Left lung (tissue), 10 donors: Measurements from ENCODE around the gene MATK. TPM values are rescaled to one million over a fixed set of nuclear protein-coding genes. Genes with fewer than 3 reads are reported as not detected.
"Not testable (repeated sequence)": the region's sequence is repeated elsewhere in the genome, so short reads cannot be mapped to it uniquely, and the experiment has no call there.

Experiments
- ATAC-seq: fragments of 200-7000 bp; cut with Tn5 transposase; one replicate; pipeline ENCODE4 v1.9.1; 2020; ENCODE audit warnings: moderate library complexity
- DNase-seq, 4 donors: peaks; one replicate each; pipeline ENCODE4 v3.0.0-alpha.2; 2013 to 2020
- H3K27ac ChIP-seq, 2 donors: fragments of 200-600 bp; sonication (generic) in 1 of 2; one replicate each; pipeline versions ENCODE4 v1.5.0 to v1.8.0; 2020 to 2021
- H3K27me3 ChIP-seq, 2 donors: fragments of 200-600 bp; sonication (generic) in 1 of 2; one replicate each; pipeline versions ENCODE4 v1.5.0 to v1.8.0; 2020 to 2021
- H3K36me3 ChIP-seq, 2 donors: fragments of 200-600 bp; sonication (generic) in 1 of 2; one replicate each; pipeline versions ENCODE4 v1.5.0 to v1.8.0; 2020 to 2021
- H3K4me1 ChIP-seq, 2 donors: fragments of 200-600 bp; one replicate each; pipeline ENCODE4 v1.8.0; 2021
- H3K4me3 ChIP-seq, 2 donors: fragments of 200-600 bp; sonication (generic) in 1 of 2; one replicate each; pipeline versions ENCODE4 v1.5.0 to v1.8.0; 2020 to 2021; ENCODE audit warnings: mild to moderate bottlenecking in 1 of 2
- H3K9me3 ChIP-seq, 2 donors: fragments of 200-600 bp; sonication (generic) in 1 of 2; one replicate each; pipeline versions ENCODE4 v1.5.0 to v1.8.0; 2020 to 2021
- intact Hi-C, 2 donors: fragments of 100-400 bp; cut with DNase I; formaldehyde crosslinking; loops; one replicate each; pipeline versions ENCODE4 v1.11.2 to v1.14.2; 2022
- polyA plus RNA-seq, 6 donors: library from polyadenylated mRNA; unstranded; fragments of 120-200 nt; gene quantifications; one replicate each; pipeline ENCODE4 v1.2.1, GENCODE V29; 2013; ENCODE audit not compliant: insufficient read length in 6 of 6
- total RNA-seq, 2 donors: library from RNA; stranded (reverse); fragmentation: NEBNext Ultra II Directional; extraction: Animal tissue kit (Norgen Biotek cat#: 25700); gene quantifications; one replicate each; pipeline ENCODE4 v1.2.1, GENCODE V29; 2021
- TF ChIP-seq, protein P1 (sequence below), 2 donors: fragments of 200-600 bp; sonication (generic) in 1 of 2; IDR thresholded peaks; one replicate each; pipeline versions ENCODE4 v1.5.0 to v1.8.0; 2021; ENCODE audit warnings: antibody characterized with exemption in 2 of 2
- donor health status: DM: no; HTN: yes; CAD: no.
- donor health status: DM: no; HTN: no; CAD: no.

The MATK gene
- total and polyA plus RNA-seq, 8 donors = 1.1 to 9.1 (median 1.9) TPM

DNA sequence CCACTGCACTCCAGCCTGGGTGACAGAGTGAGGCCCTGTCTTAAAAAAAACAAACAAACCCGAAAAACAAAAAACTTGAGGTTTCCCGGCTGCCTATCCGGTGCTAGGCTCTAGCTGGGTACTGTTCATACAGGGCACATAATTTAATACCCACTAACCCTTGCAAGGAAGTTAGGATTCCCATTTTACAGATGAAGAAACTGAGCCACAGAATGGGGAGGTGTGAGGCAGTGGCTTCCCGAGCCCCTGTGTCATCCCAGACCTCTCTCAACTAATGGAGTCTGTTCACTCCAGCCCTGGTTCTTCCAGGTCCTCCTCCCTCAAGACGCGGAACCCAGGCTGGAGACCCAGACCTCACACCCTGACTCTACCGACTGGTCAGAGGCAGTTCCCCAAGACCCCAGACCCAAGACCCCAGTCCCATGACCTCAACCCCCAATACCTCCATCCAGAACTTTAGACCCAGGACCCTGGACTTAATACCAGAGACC is 25.3 kb downstream of the MATK start:
- DNase-seq = peak in 1 of 4 donors; percentile 13
- no peak for ATAC-seq
- no peaks in the 10 kb centered on the region for H3K27me3 ChIP-seq
- no peaks in the 10 kb centered on the region for H3K9me3 ChIP-seq
- peak overlapping the region; percentile 59 to 93 for H3K4me3 ChIP-seq
- intact Hi-C loops = no loop called here
- H3K36me3 ChIP-seq = peaks cover 0 to 39% of the 10 kb centered on the region in 2 donors
- peak overlapping the region; percentile 98 to 99 for H3K27ac ChIP-seq
- peaks cover 3 to 47% of the 10 kb centered on the region in 2 donors for H3K4me1 ChIP-seq
- TF ChIP-seq, protein P1, sequence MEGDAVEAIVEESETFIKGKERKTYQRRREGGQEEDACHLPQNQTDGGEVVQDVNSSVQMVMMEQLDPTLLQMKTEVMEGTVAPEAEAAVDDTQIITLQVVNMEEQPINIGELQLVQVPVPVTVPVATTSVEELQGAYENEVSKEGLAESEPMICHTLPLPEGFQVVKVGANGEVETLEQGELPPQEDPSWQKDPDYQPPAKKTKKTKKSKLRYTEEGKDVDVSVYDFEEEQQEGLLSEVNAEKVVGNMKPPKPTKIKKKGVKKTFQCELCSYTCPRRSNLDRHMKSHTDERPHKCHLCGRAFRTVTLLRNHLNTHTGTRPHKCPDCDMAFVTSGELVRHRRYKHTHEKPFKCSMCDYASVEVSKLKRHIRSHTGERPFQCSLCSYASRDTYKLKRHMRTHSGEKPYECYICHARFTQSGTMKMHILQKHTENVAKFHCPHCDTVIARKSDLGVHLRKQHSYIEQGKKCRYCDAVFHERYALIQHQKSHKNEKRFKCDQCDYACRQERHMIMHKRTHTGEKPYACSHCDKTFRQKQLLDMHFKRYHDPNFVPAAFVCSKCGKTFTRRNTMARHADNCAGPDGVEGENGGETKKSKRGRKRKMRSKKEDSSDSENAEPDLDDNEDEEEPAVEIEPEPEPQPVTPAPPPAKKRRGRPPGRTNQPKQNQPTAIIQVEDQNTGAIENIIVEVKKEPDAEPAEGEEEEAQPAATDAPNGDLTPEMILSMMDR (IDR thresholded peaks at IDR 0.05) = no peak

DNA sequence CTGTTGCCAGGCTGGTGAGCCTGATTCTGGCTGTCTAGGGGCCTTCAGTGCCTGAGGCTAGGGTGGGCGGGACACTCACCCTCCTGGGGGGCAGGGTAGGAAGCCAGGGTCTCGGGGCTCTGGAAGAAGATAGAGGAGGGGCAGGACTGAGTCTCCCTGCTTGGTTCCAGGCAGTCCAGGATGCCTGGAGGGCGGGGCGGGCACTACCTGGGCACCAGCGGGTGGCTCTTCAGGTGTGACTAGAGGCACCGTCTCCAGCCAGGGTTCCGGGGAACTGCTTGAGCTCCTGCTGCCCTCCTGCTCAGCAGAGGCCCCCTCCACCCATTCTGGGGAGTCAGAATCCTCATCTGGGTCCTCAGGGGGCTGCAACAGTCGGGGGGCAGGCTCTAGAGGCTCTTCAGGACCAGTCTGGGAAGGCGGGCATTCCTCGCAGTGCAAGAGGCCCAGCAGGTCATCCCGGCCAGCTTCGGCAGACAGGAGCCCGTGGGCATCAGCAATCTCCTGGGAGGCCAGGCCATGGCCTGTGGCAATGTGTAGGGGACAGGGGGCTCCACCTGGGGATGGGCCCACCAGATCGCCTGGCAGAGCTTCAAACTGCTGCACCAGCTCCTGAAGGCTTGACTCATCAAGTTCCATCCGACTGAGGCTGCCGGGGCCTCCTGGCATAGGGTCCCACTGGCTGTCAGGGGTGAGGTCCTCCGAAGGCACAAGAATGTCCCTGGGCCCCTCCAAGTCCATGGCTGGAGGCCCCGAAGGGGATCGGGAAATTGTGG is 26.5 kb downstream of the MATK start:
- Histone ChIP-seq H3K27ac (no peak overlapping the region), H3K4me1 (peaks cover 3 to 47% of the 10 kb centered on the region in 2 donors), H3K4me3 (no peak overlapping the region), H3K27me3 (no peaks in the 10 kb centered on the region), H3K9me3 (no peaks in the 10 kb centered on the region), H3K36me3 (peaks cover 0 to 29% of the 10 kb centered on the region in 2 donors)
- no peak for ATAC-seq
- intact Hi-C loops = no loop called here
- TF ChIP-seq, protein P1 (IDR thresholded peaks at IDR 0.05) = no peak
- DNase-seq = no peak

DNA sequence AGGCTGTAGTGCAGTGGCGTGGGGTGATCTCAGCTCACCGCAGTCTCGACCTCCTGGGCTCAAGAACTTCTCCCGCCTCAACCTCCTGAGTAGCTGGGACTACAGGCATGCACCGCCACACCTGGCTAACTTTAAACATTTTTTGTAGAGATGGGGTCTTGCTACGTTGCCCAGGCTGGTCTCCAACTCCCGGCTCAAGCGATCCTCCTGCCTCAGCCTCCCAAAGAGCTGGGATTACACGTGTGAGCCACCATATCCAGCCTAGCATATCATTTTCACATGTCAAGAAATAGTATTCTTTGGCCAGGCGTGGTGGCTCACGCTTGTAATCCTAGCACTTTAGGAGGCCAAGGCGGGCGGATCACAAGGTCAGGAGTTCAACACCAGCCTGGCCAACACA is 27.9 kb downstream of the MATK start:
- H3K4me1 ChIP-seq = peaks cover 3 to 37% of the 10 kb centered on the region in 2 donors
- intact Hi-C loops, DNase-seq, H3K27ac ChIP-seq, H3K9me3 ChIP-seq, H3K27me3 ChIP-seq, ATAC-seq, H3K4me3 ChIP-seq: not testable (repeated sequence)
- H3K36me3 ChIP-seq = peaks cover 0 to 41% of the 10 kb centered on the region in 2 donors

DNA sequence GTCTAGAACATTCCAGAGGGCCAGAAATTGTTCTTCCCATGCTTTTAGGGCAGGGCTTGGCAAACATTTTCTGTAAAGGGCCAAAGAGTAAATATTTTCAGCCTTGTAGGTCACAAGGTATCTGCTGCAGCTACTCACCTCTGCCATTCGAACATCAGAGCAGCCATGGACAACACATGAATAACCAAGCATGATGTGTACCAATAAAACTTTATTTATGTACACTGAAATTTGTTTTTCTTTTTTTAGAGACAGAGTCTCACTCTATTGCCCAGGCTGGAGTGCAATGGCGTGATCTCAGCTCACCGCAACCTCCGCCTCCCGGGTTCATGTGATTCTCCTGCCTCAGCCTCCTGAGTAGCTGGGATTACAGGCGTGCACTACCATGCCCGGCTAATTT is 28.5 kb downstream of the MATK start:
- H3K4me3 ChIP-seq, ATAC-seq, H3K27ac ChIP-seq, H3K9me3 ChIP-seq, intact Hi-C loops, H3K27me3 ChIP-seq, DNase-seq: not testable (repeated sequence)
- Histone ChIP-seq H3K36me3 (peaks cover 0 to 47% of the 10 kb centered on the region in 2 donors), H3K4me1 (peaks cover 3 to 32% of the 10 kb centered on the region in 2 donors)

DNA sequence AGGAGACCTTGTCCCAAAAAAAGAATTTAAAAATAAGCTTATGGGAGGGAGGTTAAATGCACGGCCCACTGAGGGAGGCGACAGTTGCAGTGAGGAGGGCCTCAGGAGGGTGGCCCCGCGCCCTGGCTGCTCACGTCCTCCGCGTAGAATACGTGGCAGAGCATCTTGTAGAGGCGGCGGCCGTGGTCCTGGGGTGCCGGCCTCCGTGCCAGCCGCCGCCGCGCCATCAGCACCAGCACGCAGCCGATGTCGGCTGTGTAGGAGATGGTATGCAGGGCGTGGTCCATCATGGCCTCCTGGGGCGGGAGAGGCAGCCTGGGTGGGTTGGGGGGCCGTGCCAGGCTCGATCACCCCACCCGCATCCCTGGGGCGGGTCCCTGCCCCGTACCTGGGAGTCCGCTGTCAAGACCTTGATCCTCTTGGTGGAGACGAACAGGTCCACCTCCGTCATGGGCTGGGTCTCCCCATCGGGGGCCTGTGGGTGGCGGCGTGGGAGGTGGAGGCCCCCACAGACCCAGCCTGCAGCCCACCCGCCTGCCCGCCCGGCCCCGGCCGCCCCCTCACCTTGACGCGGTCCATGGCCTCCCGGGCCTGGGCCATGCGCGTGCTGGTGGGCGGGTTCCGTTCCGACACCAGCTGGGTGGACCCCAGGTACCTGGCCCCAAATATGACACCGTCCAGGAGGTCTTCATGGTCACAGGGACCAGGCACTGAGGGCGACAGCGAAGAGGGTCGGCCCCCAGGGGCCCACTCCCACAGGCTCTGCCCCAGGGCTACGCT is 32.4 kb downstream of the MATK start:
- TF ChIP-seq, protein P1 (IDR thresholded peaks at IDR 0.05) = no peak
- DNase-seq = peak in 1 of 4 donors; percentile 72
- H3K27ac ChIP-seq = no peak overlapping the region
- peaks cover 0 to 3% of the 10 kb centered on the region in 2 donors for H3K4me1 ChIP-seq
- ATAC-seq = no peak
- peaks cover 0 to 74% of the 10 kb centered on the region in 2 donors for H3K36me3 ChIP-seq
- intact Hi-C loops = no loop called here
- H3K4me3 ChIP-seq = no peak overlapping the region
- no peaks in the 10 kb centered on the region for H3K27me3 ChIP-seq
- H3K9me3 ChIP-seq = no peaks in the 10 kb centered on the region

DNA sequence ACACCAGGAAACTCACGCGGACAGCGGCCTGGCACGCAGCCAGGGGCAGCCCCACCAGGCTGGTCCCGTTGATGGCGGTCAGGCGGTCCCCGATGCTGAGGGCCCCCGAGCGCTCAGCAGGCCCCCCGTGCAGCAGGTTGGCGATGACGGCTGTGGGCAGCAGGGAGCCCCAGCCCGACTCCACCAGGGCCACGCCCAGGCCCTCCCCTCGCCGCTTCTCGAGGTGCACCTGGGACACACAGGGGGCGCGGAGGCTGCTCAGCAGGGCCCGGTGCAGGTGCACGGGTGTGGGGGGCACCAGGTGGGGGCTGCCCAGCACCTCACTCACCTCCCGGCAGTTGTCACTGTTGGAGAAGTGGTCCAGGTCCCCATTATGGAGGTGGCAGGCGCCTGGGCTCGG is 33.7 kb downstream of the MATK start:
- intact Hi-C loops = no loop called here

More for the DNA sequence above, 33.7 kb downstream of the MATK start:
- ATAC-seq = no peak
- TF ChIP-seq, protein P1 (IDR thresholded peaks at IDR 0.05) = no peak
- Histone ChIP-seq H3K27ac (no peak overlapping the region), H3K4me3 (no peak overlapping the region), H3K4me1 (no peaks in the 10 kb centered on the region), H3K36me3 (peaks cover 0 to 64% of the 10 kb centered on the region in 2 donors), H3K9me3 (no peaks in the 10 kb centered on the region), H3K27me3 (no peaks in the 10 kb centered on the region)
- DNase-seq = peak in 1 of 4 donors; percentile 71
